K562 (cell line): ENCODE results near the gene CDK4. TPM values are rescaled to one million over a fixed set of nuclear protein-coding genes. Genes with fewer than 3 reads are reported as not detected.
A peak's percentile ranks its signal among the peaks of the same experiment; 100 is the strongest.

Source experiments
- ATAC-seq: fragments of 200-7000 bp; cut with Tn5 transposase; 3 replicates; pipeline ENCODE4 v1.9.1; 2020; ENCODE audit warnings: moderate library complexity
- BruUV-seq: library from RNA; stranded (reverse); fragments of 400-500 nt; replicated peaks from 2 replicates; lab custom pipeline; 2021; lab: Mats Ljungman, UMichigan
- CTCF ChIA-PET: fragments of 300-600 bp; formaldehyde crosslinking; extraction: SDS; loops from one replicate; lab custom pipeline; 2021; ENCODE audit warnings: low intra/inter-chr PET ratio; lab: Yijun Ruan, JAX
- POLR2A ChIA-PET: fragments of 300-600, 350-650 bp; sonication (Branson Sonifier 250); formaldehyde crosslinking; extraction: SDS; loops from one replicate; lab custom pipeline; 2021; ENCODE audit warnings: antibody characterized with exemption, inconsistent platforms; lab: Yijun Ruan, JAX
- DNase-seq, 4 experiments: peaks; one replicate each; pipeline versions ENCODE4 v3.0.0 to v3.0.0-alpha.2; 2011 to 2018; ENCODE audit warnings: low spot score in 3 of 4, mixed read lengths in 3 of 4; ENCODE audit errors: extremely low read depth in 1 of 4
- FAIRE-seq: peaks from 2 replicates; lab custom pipeline; 2011; peaks lifted over from hg19 to GRCh38; lab: Jason Lieb, UNC
- H2AFZ ChIP-seq: 2 replicates; pipeline ENCODE4 v1.6.0; 2011; ENCODE audit warnings: low read depth, low read length, control low read depth, inconsistent platforms
- H3K27ac ChIP-seq: fragments of 200-600 bp; 3 replicates; pipeline ENCODE4 v1.8.0; 2011; ENCODE audit warnings: low read depth, mild to moderate bottlenecking, control low read depth, inconsistent platforms, low read length, moderate library complexity, mixed read lengths; ENCODE audit errors: extremely low read depth
- H3K27me3 ChIP-seq, 2 experiments: fragments of 300-600 bp in 1 of 2; 2 replicates in 1 of 2; 3 replicates in 1 of 2; pipeline versions ENCODE4 v1.6.0 to v1.8.0; 2011; ENCODE audit warnings: inconsistent platforms in 2 of 2, low read length in 2 of 2, mild to moderate bottlenecking in 1 of 2, mixed read lengths in 1 of 2, moderate library complexity in 1 of 2; ENCODE audit not compliant: control insufficient read depth in 2 of 2, insufficient read depth in 2 of 2
- H3K36me3 ChIP-seq: fragments of 300-600 bp; 3 replicates; pipeline ENCODE4 v1.8.0; 2011; ENCODE audit warnings: mild to moderate bottlenecking, low read length, inconsistent platforms; ENCODE audit not compliant: control insufficient read depth, insufficient read depth
- H3K4me1 ChIP-seq, 2 experiments: fragments of 200-600 bp in 1 of 2; replicated peaks in 1 of 2; 2 replicates in 1 of 2; 3 replicates in 1 of 2; pipeline versions ENCODE4 v1.5.1 to v1.8.0; 2011; ENCODE audit warnings: inconsistent platforms in 2 of 2, low read length in 2 of 2, mild to moderate bottlenecking in 1 of 2, mixed read lengths in 1 of 2, moderate library complexity in 1 of 2; ENCODE audit not compliant: control insufficient read depth in 2 of 2, insufficient read depth in 2 of 2
- H3K4me2 ChIP-seq: 2 replicates; pipeline ENCODE4 v1.6.1; 2011; ENCODE audit warnings: low read length, control low read depth, inconsistent platforms, mixed read lengths; ENCODE audit not compliant: insufficient read depth
- H3K4me3 ChIP-seq: fragments of 200-600 bp; sonication (generic), shearing (Covaris generic); 2 replicates; pipeline ENCODE4 v1.5.1; 2016; ENCODE audit warnings: control low read depth, inconsistent platforms
- H3K79me2 ChIP-seq: fragments of 200-600 bp; 3 replicates; pipeline ENCODE4 v1.8.0; 2011; ENCODE audit warnings: low read length, inconsistent platforms; ENCODE audit not compliant: control insufficient read depth, insufficient read depth
- H3K9ac ChIP-seq, 2 experiments: 2 replicates each; pipeline versions ENCODE4 v1.6.0 to v1.6.1; 2011; ENCODE audit warnings: low read depth in 2 of 2, low read length in 2 of 2, control low read depth in 1 of 2, inconsistent platforms in 1 of 2, mild to moderate bottlenecking in 1 of 2, mixed read lengths in 1 of 2; ENCODE audit not compliant: insufficient read depth in 1 of 2
- H3K9me1 ChIP-seq: one replicate; pipeline ENCODE4 v1.6.0; 2011; ENCODE audit warnings: inconsistent platforms, mild to moderate bottlenecking, low read length, moderate library complexity; ENCODE audit not compliant: control insufficient read depth, insufficient read depth
- H3K9me3 ChIP-seq: replicated peaks from 2 replicates; pipeline ENCODE4 v1.5.1; 2011; ENCODE audit warnings: low read depth, low read length, inconsistent platforms; ENCODE audit not compliant: control insufficient read depth, insufficient read depth
- H4K20me1 ChIP-seq: replicated peaks from 2 replicates; pipeline ENCODE4 v1.6.1; 2011; ENCODE audit warnings: low read length, inconsistent platforms, mixed read lengths; ENCODE audit not compliant: control insufficient read depth, insufficient read depth
- CREB1 ChIP-seq, 2 experiments: sonication (generic) in 1 of 2; formaldehyde crosslinking in 1 of 2; IDR thresholded peaks; 2 replicates each; pipeline versions ENCODE4 v1.6.1 to v1.8.0; 2012 to 2022; ENCODE audit warnings: inconsistent platforms in 1 of 2, mild to moderate bottlenecking in 1 of 2, missing genetic modification reagents in 1 of 2, moderate library complexity in 1 of 2
- GABPB1 ChIP-seq: sonication (generic); formaldehyde crosslinking; IDR thresholded peaks from 2 replicates; pipeline ENCODE4 v1.8.0; 2022; ENCODE audit warnings: mild to moderate bottlenecking, missing genetic modification reagents
- L3MBTL2 ChIP-seq: fragments of 450-650 bp; IDR thresholded peaks from 2 replicates; pipeline ENCODE4 v1.6.1; 2016; ENCODE audit warnings: mild to moderate bottlenecking, moderate library complexity
- PHF8 ChIP-seq: fragments of 200-600 bp; sonication (generic); IDR thresholded peaks from 2 replicates; pipeline ENCODE4 v1.6.1; 2012; ENCODE audit warnings: mixed run types, mild to moderate bottlenecking, inconsistent platforms, low read length, moderate library complexity, borderline replicate concordance
- SRSF3 ChIP-seq: fragments of 200-400 bp; formaldehyde crosslinking; IDR thresholded peaks from 2 replicates; pipeline ENCODE4 v1.6.1; 2016; ENCODE audit warnings: mild to moderate bottlenecking, low read length, moderate library complexity; ENCODE audit not compliant: insufficient read depth
- ZFX ChIP-seq: sonication (generic); formaldehyde crosslinking; IDR thresholded peaks from 2 replicates; pipeline ENCODE4 v1.8.0; 2022; ENCODE audit warnings: mild to moderate bottlenecking, missing genetic modification reagents, moderate library complexity
- WGBS: fragments of 100-300 bp; shearing (Covaris generic); methylation state at CpG from one replicate; pipeline ENCODE4 v1.1.6; 2016; ENCODE audit warnings: low coverage, mixed read lengths; ENCODE audit not compliant: insufficient coverage; ENCODE audit errors: missing lambda C conversion rate; 5-methylcytosine and 5-hydroxymethylcytosine counted together
- in situ Hi-C: fragments of 300-500 bp; cut with MboI; formaldehyde crosslinking; loops from 4 replicates; pipeline ENCODE4 v1.15.0; 2018; ENCODE audit warnings: inconsistent platforms, mixed read lengths
- intact Hi-C: fragments of 100-400 bp; cut with micrococcal nuclease; formaldehyde crosslinking; loops from 2 replicates; pipeline ENCODE4 v1.14.2; 2022
- polyA plus RNA-seq, 8 experiments: library from polyadenylated mRNA; depleted of rRNA in 4 of 8; stranded (reverse) in 5 of 8; unstranded in 3 of 8; fragments of >200 nt; fragmentation: Nextera tagmentation in 2 of 8; fragmentation: Illumina TruSeq in 1 of 8; extraction: Ambion mirVana in 2 of 8; extraction: Trizol in 1 of 8; gene quantifications; 2 replicates each; pipeline versions ENCODE4 v1.2.1 to v1.2.3, GENCODE V29; 2011 to 2014; ENCODE audit warnings: inconsistent platforms in 1 of 8, missing spikeins in 1 of 8
- total RNA-seq, 7 experiments: library from RNA; depleted of rRNA in 6 of 7; stranded (reverse); fragments of >200 nt in 6 of 7; fragmentation: Illumina TruSeq in 2 of 7; extraction: Trizol in 2 of 7; gene quantifications; 2 replicates each; pipeline versions ENCODE4 v1.2.1 to v1.2.3, GENCODE V29; 2011 to 2021; ENCODE audit warnings: low replicate concordance in 1 of 7
- TF ChIP-seq, protein P1 (sequence below): sonication (generic); formaldehyde crosslinking; IDR thresholded peaks from 2 replicates; pipeline ENCODE4 v1.9.0; 2022; ENCODE audit warnings: mild to moderate bottlenecking, missing genetic modification reagents
- TF ChIP-seq, protein P2 (sequence below), 3 experiments: fragments of 200-800 bp in 1 of 3; sonication (Bioruptor generic) in 1 of 3; sonication (generic) in 1 of 3; formaldehyde crosslinking in 1 of 3; IDR thresholded peaks; 2 replicates each; pipeline versions ENCODE4 v1.6.1 to v1.8.0; 2016 to 2022; ENCODE audit warnings: mild to moderate bottlenecking in 2 of 3, missing compliant biosample characterization in 2 of 3, missing genetic modification characterization in 2 of 3, missing genetic modification reagents in 1 of 3

The CDK4 gene
- total and polyA plus RNA-seq, 9 of the 15 experiments (the other 6 are each of a cell fraction or from before 2014, with no cell fraction given): 37.8 to 436 (median 238) TPM

DNA sequence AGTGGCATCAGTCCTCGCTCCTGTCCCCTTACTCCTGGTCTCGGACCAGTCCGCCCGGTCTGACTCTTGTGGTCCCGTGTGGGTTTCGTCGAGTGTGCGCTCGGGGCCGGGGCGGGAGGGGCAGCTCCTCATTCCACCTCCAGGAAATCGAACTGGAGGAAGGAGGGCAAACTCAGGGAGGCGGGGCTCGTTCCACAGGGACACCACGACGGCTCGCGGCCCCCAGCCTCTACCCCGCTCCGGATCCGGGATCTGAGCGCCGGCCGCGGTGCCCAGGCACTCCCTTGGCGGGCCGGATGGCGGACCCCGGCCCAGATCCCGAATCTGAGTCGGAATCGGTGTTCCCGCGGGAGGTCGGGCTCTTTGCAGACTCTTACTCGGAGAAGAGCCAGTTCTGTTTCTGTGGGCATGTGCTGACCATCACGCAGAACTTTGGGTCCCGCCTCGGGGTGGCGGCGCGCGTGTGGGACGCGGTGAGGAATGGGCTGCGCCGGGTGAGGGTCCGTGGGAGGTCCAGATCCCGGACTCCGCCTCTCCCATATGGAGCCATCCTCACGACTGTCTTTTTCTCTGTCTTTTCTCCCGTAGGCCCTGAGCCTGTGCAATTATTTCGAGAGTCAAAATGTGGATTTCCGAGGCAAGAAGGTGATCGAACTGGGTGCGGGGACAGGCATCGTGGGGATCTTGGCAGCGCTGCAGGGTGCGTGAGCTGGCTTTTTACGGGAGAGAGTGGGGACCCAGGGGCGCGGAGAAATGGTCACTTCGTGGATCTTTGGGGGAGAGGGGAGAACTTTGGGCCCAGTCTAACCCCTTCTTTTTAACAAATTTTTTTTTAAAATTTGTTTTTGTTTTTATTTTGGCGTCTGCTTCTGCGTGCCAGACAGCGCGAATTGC lies 20.6 kb upstream of the CDK4 start, which contains the start of gene EEF1AKMT3:
TSS of gene EEF1AKMT3 (plus strand) at position 186 of the 894 bp plus-strand sequence. CDS start at position 297, 111 bp downstream.
- intact Hi-C loops (loop anchor here (2.0 kb wide), 1 partner anchor 20 kb away; the partner anchor contains the start of gene CDK4), in situ Hi-C loops (no loop called here)
- Histone ChIP-seq H3K27ac (peak within 1 kb of the TSS; percentile 93), H3K9me3 (no peaks in the 10 kb centered on the region), H3K9ac (peak within 1 kb of the TSS; percentile 91 to 100), H3K4me1 (peaks cover 15 to 27% of the 10 kb centered on the region in 2 experiments), H3K4me3 (peak within 1 kb of the TSS; percentile 71), H3K79me2 (peaks cover 27% of the 10 kb centered on the region), H3K4me2 (peak within 1 kb of the TSS; percentile 99), H3K27me3 (no peaks in the 10 kb centered on the region), H3K9me1 (no peaks in the 10 kb centered on the region), H2AFZ (peak within 1 kb of the TSS; percentile 98), H3K36me3 (peaks cover 44% of the 10 kb centered on the region), H4K20me1 (no peaks in the 10 kb centered on the region)
- ChIA-PET POLR2A (interaction anchor here (0.6 to 1.6 kb wide), 14 partner anchors 9 to 221 kb away, joined by 3 to 11 read pairs (median 5); partner anchors contain the start of genes CDK4, TSFM and TSPAN31), CTCF (no interaction called here)
- peak; percentile 69 to 80 (median 70) for DNase-seq
- ATAC-seq: peak; percentile 67
- peak; percentile 11 for FAIRE-seq
- 1% methylated on average over 65 of the region's 67 CpGs for WGBS
- TSS peak; percentile 55 for BruUV-seq
- TF ChIP-seq L3MBTL2 (peak; percentile 74; the same call in 1 of the 2 replicates), SRSF3 (no peak), CREB1 (IDR thresholded peaks at IDR 0.05) (no peak), CREB1 (CRISPR knock-in tag; IDR thresholded peaks at IDR 0.05) (peak; percentile 41; the same call in 1 of the 2 replicates), GABPB1 (CRISPR knock-in tag) (0 out of 2 replicates have a peak, but pooled peaks have one; percentile 39), PHF8 (peak; percentile 18; the same call in 1 of the 2 replicates), ZFX (CRISPR knock-in tag) (peak; percentile 20; the same call in 1 of the 2 replicates)
- TF ChIP-seq, protein P1, sequence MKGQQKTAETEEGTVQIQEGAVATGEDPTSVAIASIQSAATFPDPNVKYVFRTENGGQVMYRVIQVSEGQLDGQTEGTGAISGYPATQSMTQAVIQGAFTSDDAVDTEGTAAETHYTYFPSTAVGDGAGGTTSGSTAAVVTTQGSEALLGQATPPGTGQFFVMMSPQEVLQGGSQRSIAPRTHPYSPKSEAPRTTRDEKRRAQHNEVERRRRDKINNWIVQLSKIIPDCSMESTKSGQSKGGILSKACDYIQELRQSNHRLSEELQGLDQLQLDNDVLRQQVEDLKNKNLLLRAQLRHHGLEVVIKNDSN (CRISPR knock-in tag): no peak
- TF ChIP-seq, protein P2, sequence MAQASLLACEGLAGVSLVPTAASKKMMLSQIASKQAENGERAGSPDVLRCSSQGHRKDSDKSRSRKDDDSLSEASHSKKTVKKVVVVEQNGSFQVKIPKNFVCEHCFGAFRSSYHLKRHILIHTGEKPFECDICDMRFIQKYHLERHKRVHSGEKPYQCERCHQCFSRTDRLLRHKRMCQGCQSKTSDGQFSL (CRISPR knock-in tag; IDR thresholded peaks at IDR 0.05): peak; percentile 16; the same call in 1 of the 2 replicates
- TF ChIP-seq, protein P2 (tag; IDR thresholded peaks at IDR 0.05): no peak
